HepG2 (cell line): ENCODE results near the gene LMOD1. TPM values are rescaled to one million over a fixed set of nuclear protein-coding genes. Genes with fewer than 3 reads are reported as not detected.
A peak's percentile ranks its signal among the peaks of the same experiment; 100 is the strongest.

Experiments used
- GTF3A ChIP-seq: sonication (generic); formaldehyde crosslinking; conservative IDR thresholded peaks from 2 replicates; pipeline ENCODE4 v1.4.0; 2020; ENCODE audit warnings: mild to moderate bottlenecking, missing genetic modification reagents
- HHEX ChIP-seq: IDR thresholded peaks from 2 replicates; pipeline ENCODE4 v1.6.1; 2016; ENCODE audit warnings: control low read depth
- PAWR ChIP-seq: sonication (generic); formaldehyde crosslinking; IDR thresholded peaks from 2 replicates; pipeline ENCODE4 v1.4.0; 2020; ENCODE audit warnings: missing genetic modification reagents, mild to moderate bottlenecking, borderline replicate concordance
- SNAI1 ChIP-seq: sonication (generic); formaldehyde crosslinking; IDR thresholded peaks from 2 replicates; pipeline ENCODE4 v1.5.0; 2020; ENCODE audit warnings: mild to moderate bottlenecking, missing genetic modification reagents, borderline replicate concordance
- SNAPC5 ChIP-seq: sonication (generic); formaldehyde crosslinking; IDR thresholded peaks from 2 replicates; pipeline ENCODE4 v1.8.1; 2023; ENCODE audit warnings: mild to moderate bottlenecking, missing genetic modification reagents, borderline replicate concordance
- TBX2 ChIP-seq: sonication (generic); formaldehyde crosslinking; IDR thresholded peaks from 2 replicates; pipeline ENCODE4 v1.5.0; 2020; ENCODE audit warnings: missing genetic modification reagents, mild to moderate bottlenecking, borderline replicate concordance
- UBTF ChIP-seq: sonication (generic); formaldehyde crosslinking; IDR thresholded peaks from 2 replicates; pipeline ENCODE4 v1.4.0; 2020; ENCODE audit warnings: mild to moderate bottlenecking, missing genetic modification reagents
- ZNF160 ChIP-seq: sonication (generic); formaldehyde crosslinking; IDR thresholded peaks from 2 replicates; pipeline ENCODE4 v1.8.0; 2022; ENCODE audit warnings: mild to moderate bottlenecking, inconsistent platforms, missing genetic modification reagents
- ZNF280D ChIP-seq: sonication (generic); formaldehyde crosslinking; IDR thresholded peaks from 2 replicates; pipeline ENCODE4 v1.5.1; 2020; ENCODE audit warnings: mild to moderate bottlenecking, missing genetic modification reagents
- ZNF550 ChIP-seq: sonication (generic); formaldehyde crosslinking; IDR thresholded peaks from 2 replicates; pipeline ENCODE4 v1.4.0; 2020; ENCODE audit warnings: mild to moderate bottlenecking, missing genetic modification reagents, borderline replicate concordance
- ZNF556 ChIP-seq: sonication (generic); formaldehyde crosslinking; IDR thresholded peaks from 2 replicates; pipeline ENCODE4 v1.4.0; 2020; ENCODE audit warnings: mild to moderate bottlenecking, missing genetic modification reagents, borderline replicate concordance
- ZNF557 ChIP-seq: sonication (generic); formaldehyde crosslinking; IDR thresholded peaks from 2 replicates; pipeline ENCODE4 v1.4.0; 2020; ENCODE audit warnings: missing genetic modification reagents
- ZNF589 ChIP-seq: sonication (generic); formaldehyde crosslinking; conservative IDR thresholded peaks from 2 replicates; pipeline ENCODE4 v1.8.0; 2022; ENCODE audit warnings: mild to moderate bottlenecking, moderate library complexity, missing genetic modification reagents
- ZNF597 ChIP-seq: sonication (generic); formaldehyde crosslinking; IDR thresholded peaks from 2 replicates; pipeline ENCODE4 v1.5.0; 2020; ENCODE audit warnings: missing genetic modification reagents
- ZNF687 ChIP-seq: sonication (generic); formaldehyde crosslinking; IDR thresholded peaks from 2 replicates; pipeline ENCODE4 v1.5.1; 2020; ENCODE audit warnings: mild to moderate bottlenecking, missing genetic modification reagents, moderate library complexity
- polyA plus RNA-seq, 8 experiments: library from polyadenylated mRNA; depleted of rRNA in 3 of 8; stranded (reverse) in 7 of 8; unstranded in 1 of 8; fragments of >200 nt; fragmentation: Illumina TruSeq in 4 of 8; extraction: Trizol in 4 of 8; gene quantifications; 2 replicates each; pipeline versions ENCODE4 v1.2.1 to v1.2.3, GENCODE V29; 2011 to 2016; ENCODE audit warnings: low read depth in 4 of 8, missing spikeins in 1 of 8, mixed read lengths in 1 of 8; ENCODE audit not compliant: insufficient read depth in 1 of 8
- total RNA-seq, 5 experiments: library from RNA; depleted of rRNA; stranded (reverse); fragments of >200 nt; fragmentation: Illumina TruSeq; extraction: Trizol; gene quantifications; 2 replicates each; pipeline ENCODE4 v1.2.3, GENCODE V29; 2016; ENCODE audit warnings: low read depth in 1 of 5

Gene LMOD1
- total and polyA plus RNA-seq, 2 of the 13 experiments (the other 11 are each of a cell fraction or from before 2014, with no cell fraction given), result not detected

GRCh38 chr1:201941420-201942128 is 4.8 kb downstream of the LMOD1 start (continued):
- TF ChIP-seq ZNF557 (CRISPR knock-in tag) (no peak), GTF3A (no peak), SNAI1 (CRISPR knock-in tag) (no peak), ZNF597 (CRISPR knock-in tag) (no peak), ZNF280D (CRISPR knock-in tag) (no peak), ZNF550 (CRISPR knock-in tag) (no peak), HHEX (CRISPR knock-in tag) (no peak), ZNF556 (CRISPR knock-in tag) (no peak), PAWR (no peak), ZNF160 (no peak), ZNF589 (CRISPR knock-in tag) (no peak), SNAPC5 (no peak), TBX2 (0 out of 2 replicates have a peak, but pooled peaks have one; percentile 15), UBTF (CRISPR knock-in tag) (peak; percentile 72), ZNF687 (CRISPR knock-in tag) (peak; percentile 76)
